ENCODE measurements around the gene FSD1. TPM values are rescaled to one million over a fixed set of nuclear protein-coding genes. Genes with fewer than 3 reads are reported as not detected.
A peak's percentile ranks its signal among the peaks of the same experiment; 100 is the strongest.

The FSD1 gene
- total and polyA plus RNA-seq, 10 of the 15 experiments (the other 5 are each of a cell fraction or from before 2014, with no cell fraction given) = 0.15 to 5.1 (median 4.0) TPM; not detected in 1

- TF ChIP-seq, protein P1, sequence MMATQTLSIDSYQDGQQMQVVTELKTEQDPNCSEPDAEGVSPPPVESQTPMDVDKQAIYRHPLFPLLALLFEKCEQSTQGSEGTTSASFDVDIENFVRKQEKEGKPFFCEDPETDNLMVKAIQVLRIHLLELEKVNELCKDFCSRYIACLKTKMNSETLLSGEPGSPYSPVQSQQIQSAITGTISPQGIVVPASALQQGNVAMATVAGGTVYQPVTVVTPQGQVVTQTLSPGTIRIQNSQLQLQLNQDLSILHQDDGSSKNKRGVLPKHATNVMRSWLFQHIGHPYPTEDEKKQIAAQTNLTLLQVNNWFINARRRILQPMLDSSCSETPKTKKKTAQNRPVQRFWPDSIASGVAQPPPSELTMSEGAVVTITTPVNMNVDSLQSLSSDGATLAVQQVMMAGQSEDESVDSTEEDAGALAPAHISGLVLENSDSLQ (IDR thresholded peaks at IDR 0.05) = no peak
- TF ChIP-seq, protein P2, sequence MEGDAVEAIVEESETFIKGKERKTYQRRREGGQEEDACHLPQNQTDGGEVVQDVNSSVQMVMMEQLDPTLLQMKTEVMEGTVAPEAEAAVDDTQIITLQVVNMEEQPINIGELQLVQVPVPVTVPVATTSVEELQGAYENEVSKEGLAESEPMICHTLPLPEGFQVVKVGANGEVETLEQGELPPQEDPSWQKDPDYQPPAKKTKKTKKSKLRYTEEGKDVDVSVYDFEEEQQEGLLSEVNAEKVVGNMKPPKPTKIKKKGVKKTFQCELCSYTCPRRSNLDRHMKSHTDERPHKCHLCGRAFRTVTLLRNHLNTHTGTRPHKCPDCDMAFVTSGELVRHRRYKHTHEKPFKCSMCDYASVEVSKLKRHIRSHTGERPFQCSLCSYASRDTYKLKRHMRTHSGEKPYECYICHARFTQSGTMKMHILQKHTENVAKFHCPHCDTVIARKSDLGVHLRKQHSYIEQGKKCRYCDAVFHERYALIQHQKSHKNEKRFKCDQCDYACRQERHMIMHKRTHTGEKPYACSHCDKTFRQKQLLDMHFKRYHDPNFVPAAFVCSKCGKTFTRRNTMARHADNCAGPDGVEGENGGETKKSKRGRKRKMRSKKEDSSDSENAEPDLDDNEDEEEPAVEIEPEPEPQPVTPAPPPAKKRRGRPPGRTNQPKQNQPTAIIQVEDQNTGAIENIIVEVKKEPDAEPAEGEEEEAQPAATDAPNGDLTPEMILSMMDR (IDR thresholded peaks at IDR 0.05 in 2 of 3, conservative IDR thresholded peaks at IDR 0.05 in 1 of 3; ENCODE audit: control insufficient read depth in 2 of 3, extremely low read depth in 1 of 3, insufficient read depth in 1 of 3, low read depth in 3 of 3, low read length in 3 of 3) = peak; percentile 63 to 80 (median 74)
- TF ChIP-seq MYC (IDR thresholded peaks at IDR 0.05; ENCODE audit: insufficient read depth, insufficient read length, insufficient replicate concordance, low read length, severe bottlenecking) = peak; percentile 62
- no peak for TF ChIP-seq SKIL (IDR thresholded peaks at IDR 0.05; ENCODE audit: low read depth, poor library complexity, severe bottlenecking)
- TF ChIP-seq PAX5 (IDR thresholded peaks at IDR 0.05; ENCODE audit: borderline replicate concordance, low read depth, low read length) = peak; percentile 76; the same call in 1 of the 2 replicates
- no peak for TF ChIP-seq NFYB (IDR thresholded peaks at IDR 0.05; ENCODE audit: insufficient read depth, low read depth, low read length)
- no peak for TF ChIP-seq CBX3 (IDR thresholded peaks at IDR 0.05; ENCODE audit: borderline replicate concordance, low read depth)
- TF ChIP-seq, protein P3, sequence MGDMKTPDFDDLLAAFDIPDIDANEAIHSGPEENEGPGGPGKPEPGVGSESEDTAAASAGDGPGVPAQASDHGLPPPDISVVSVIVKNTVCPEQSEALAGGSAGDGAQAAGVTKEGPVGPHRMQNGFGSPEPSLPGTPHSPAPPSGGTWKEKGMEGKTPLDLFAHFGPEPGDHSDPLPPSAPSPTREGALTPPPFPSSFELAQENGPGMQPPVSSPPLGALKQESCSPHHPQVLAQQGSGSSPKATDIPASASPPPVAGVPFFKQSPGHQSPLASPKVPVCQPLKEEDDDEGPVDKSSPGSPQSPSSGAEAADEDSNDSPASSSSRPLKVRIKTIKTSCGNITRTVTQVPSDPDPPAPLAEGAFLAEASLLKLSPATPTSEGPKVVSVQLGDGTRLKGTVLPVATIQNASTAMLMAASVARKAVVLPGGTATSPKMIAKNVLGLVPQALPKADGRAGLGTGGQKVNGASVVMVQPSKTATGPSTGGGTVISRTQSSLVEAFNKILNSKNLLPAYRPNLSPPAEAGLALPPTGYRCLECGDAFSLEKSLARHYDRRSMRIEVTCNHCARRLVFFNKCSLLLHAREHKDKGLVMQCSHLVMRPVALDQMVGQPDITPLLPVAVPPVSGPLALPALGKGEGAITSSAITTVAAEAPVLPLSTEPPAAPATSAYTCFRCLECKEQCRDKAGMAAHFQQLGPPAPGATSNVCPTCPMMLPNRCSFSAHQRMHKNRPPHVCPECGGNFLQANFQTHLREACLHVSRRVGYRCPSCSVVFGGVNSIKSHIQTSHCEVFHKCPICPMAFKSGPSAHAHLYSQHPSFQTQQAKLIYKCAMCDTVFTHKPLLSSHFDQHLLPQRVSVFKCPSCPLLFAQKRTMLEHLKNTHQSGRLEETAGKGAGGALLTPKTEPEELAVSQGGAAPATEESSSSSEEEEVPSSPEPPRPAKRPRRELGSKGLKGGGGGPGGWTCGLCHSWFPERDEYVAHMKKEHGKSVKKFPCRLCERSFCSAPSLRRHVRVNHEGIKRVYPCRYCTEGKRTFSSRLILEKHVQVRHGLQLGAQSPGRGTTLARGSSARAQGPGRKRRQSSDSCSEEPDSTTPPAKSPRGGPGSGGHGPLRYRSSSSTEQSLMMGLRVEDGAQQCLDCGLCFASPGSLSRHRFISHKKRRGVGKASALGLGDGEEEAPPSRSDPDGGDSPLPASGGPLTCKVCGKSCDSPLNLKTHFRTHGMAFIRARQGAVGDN (IDR thresholded peaks at IDR 0.05) = no peak
- TF ChIP-seq, protein P4, sequence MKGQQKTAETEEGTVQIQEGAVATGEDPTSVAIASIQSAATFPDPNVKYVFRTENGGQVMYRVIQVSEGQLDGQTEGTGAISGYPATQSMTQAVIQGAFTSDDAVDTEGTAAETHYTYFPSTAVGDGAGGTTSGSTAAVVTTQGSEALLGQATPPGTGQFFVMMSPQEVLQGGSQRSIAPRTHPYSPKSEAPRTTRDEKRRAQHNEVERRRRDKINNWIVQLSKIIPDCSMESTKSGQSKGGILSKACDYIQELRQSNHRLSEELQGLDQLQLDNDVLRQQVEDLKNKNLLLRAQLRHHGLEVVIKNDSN (IDR thresholded peaks at IDR 0.05; ENCODE audit: borderline replicate concordance, extremely low read length, insufficient read depth, low read depth, low read length) = peak; percentile 53
- no peak for TF ChIP-seq SMAD5 (IDR thresholded peaks at IDR 0.05; ENCODE audit: low read depth)
- peak; percentile 76 for TF ChIP-seq MAX (IDR thresholded peaks at IDR 0.05; ENCODE audit: low read depth, low read length)
- TF ChIP-seq CHD2 (IDR thresholded peaks at IDR 0.05; ENCODE audit: borderline replicate concordance, low read depth, low read length) = 0 out of 2 replicates have a peak, but pooled peaks have one; percentile 36
- TF ChIP-seq FOXM1 (IDR thresholded peaks at IDR 0.05; ENCODE audit: low read depth, low read length) = no peak
- TF ChIP-seq, protein P5, sequence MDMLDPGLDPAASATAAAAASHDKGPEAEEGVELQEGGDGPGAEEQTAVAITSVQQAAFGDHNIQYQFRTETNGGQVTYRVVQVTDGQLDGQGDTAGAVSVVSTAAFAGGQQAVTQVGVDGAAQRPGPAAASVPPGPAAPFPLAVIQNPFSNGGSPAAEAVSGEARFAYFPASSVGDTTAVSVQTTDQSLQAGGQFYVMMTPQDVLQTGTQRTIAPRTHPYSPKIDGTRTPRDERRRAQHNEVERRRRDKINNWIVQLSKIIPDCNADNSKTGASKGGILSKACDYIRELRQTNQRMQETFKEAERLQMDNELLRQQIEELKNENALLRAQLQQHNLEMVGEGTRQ (IDR thresholded peaks at IDR 0.05; ENCODE audit: borderline replicate concordance, low read depth, low read length) = peak; percentile 2; the same call in 1 of the 2 replicates
- TF ChIP-seq BHLHE40 (IDR thresholded peaks at IDR 0.05; ENCODE audit: borderline replicate concordance in 1 of 2, low read depth in 2 of 2, low read length in 1 of 2) = peak; percentile 91 to 95
- TF ChIP-seq CREB1 (IDR thresholded peaks at IDR 0.05; ENCODE audit: low read depth) = 0 out of 2 replicates have a peak, but pooled peaks have one; percentile 24
- no peak for TF ChIP-seq POLR2AphosphoS5 (IDR thresholded peaks at IDR 0.05; ENCODE audit: low read length)
Measured at GRCh38 chr19:4369888-4370260, 65.5 kb downstream of the FSD1 start (continued).
